ENCODE data around the gene AQP3.

- no peak for TF ChIP-seq ZNF274 (IDR thresholded peaks at IDR 0.05; ENCODE audit: low read depth, low read length)
- no peak for TF ChIP-seq SUZ12 (IDR thresholded peaks at IDR 0.05; ENCODE audit: extremely low read depth, insufficient read depth, insufficient read length)
These were observed 18.5 kb upstream of the AQP3 start for GRCh38 chr9:33465596-33466564.

Data from NT2/D1 (cell line).